ENCODE results near the gene FREM2.

FREM2 gene, protein sequence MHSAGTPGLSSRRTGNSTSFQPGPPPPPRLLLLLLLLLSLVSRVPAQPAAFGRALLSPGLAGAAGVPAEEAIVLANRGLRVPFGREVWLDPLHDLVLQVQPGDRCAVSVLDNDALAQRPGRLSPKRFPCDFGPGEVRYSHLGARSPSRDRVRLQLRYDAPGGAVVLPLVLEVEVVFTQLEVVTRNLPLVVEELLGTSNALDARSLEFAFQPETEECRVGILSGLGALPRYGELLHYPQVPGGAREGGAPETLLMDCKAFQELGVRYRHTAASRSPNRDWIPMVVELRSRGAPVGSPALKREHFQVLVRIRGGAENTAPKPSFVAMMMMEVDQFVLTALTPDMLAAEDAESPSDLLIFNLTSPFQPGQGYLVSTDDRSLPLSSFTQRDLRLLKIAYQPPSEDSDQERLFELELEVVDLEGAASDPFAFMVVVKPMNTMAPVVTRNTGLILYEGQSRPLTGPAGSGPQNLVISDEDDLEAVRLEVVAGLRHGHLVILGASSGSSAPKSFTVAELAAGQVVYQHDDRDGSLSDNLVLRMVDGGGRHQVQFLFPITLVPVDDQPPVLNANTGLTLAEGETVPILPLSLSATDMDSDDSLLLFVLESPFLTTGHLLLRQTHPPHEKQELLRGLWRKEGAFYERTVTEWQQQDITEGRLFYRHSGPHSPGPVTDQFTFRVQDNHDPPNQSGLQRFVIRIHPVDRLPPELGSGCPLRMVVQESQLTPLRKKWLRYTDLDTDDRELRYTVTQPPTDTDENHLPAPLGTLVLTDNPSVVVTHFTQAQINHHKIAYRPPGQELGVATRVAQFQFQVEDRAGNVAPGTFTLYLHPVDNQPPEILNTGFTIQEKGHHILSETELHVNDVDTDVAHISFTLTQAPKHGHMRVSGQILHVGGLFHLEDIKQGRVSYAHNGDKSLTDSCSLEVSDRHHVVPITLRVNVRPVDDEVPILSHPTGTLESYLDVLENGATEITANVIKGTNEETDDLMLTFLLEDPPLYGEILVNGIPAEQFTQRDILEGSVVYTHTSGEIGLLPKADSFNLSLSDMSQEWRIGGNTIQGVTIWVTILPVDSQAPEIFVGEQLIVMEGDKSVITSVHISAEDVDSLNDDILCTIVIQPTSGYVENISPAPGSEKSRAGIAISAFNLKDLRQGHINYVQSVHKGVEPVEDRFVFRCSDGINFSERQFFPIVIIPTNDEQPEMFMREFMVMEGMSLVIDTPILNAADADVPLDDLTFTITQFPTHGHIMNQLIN (N-terminal part only)

GRCh38 chr13:38686577-38687245 is at the start of gene FREM2:
Gene FREM2 (plus strand): TSS chr13:38687077. CDS start chr13:38687345, 268 bp downstream.
- no peak for DNase-seq

DNA sequence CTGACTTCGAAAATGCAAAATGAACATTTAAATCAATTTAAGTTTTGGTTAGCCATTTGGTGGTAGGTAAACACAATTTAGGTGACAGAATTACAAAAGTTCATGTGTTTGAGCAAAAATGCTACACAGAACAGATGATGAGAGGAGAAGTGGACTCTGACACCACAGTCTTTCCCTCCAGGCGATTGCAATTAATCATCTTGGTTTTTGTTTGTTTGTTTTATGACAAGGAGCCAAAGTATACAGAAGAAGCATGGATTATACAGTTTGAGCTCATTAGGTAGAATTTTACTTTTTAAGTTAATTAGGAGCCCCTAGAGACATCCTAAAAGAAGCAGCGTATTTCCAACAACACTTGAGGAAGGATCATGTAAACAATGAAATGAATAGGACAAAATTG is 49.3 kb upstream of the FREM2 start:
- DNase-seq, result no peak

GRCh38 chr13:38641164-38641948 is 45.5 kb upstream of the FREM2 start:
- DNase-seq, result no peak

GRCh38 chr13:38647312-38647711 is 39.6 kb upstream of the FREM2 start:
- DNase-seq, result no peak

- DNase-seq, result no peak
Measured at GRCh38 chr13:38648912-38649311, 38.0 kb upstream of the FREM2 start.

DNA sequence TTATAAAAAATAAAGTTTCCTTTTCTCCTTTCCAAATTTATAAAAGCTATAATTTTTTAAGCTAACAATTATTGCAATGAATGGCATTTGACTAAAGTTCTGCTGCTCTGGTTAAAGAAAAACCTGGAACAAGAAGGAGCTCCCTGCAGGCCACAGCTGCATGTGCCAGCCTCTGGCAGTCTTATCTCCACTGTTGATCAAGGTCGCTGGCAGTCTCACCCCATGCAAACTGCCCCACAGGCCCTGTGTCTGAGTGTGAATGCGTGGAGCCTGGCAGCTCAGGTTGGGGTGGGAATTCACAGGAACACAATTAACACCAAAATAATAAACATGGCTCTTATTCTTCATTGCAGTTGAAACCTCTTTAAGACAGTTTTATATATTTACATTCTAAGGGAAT is 30.2 kb upstream of the FREM2 start:
- DNase-seq, result no peak

DNA sequence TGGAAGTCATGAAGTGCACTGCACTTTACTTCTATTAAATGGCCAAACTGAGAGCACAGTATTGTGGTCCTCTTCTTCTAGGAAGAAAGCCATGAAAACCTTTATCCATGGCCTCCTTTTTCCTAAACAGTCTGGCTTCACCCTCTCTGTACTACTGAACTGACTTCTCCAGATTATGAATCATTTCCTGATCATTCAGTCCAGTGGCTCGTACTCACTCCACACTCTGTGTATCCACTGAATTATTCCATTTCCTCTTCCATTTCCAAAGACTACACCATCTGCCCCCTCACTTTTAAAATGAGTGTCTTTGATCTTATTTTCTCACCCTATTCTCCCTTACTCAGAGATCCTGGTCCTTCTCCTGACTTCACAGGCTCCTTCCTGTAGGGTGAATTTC is 29.7 kb upstream of the FREM2 start:
- no peak for DNase-seq

GRCh38 chr13:38658906-38659305 is 28.0 kb upstream of the FREM2 start:
- DNase-seq, result no peak

- no peak for DNase-seq
Measured at GRCh38 chr13:38661010-38661675, 25.7 kb upstream of the FREM2 start.

- DNase-seq, result no peak
Measured at GRCh38 chr13:38662362-38662761, 24.5 kb upstream of the FREM2 start.

- DNase-seq, result no peak
Measured at GRCh38 chr13:38664906-38665305, 22.0 kb upstream of the FREM2 start.

DNA sequence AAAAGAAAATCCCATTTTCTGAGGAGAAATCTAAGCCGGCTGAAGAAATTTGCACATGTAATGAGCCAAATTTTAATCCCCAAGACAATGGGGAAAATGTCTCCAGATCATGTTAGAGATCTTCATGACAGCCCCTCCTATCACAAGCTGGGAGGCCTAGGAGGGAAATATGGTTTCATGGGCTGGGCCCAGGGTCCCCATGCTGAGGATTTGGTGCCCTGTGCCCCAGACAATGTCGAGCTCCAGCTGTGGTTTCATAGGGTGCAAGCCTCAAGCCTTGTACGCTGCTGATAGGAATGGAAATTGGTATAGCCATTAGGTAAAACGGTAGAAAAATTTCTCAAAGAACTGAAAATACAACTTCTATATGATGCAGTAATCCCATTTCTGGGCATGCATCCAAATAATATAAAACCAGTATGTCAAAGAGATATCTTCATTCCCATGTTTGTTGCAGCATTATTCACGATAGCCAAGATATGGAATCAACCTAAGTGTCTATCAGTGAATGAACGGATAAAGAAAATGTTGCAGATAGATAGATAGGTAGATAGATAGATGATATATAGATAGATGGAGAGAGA is 19.3 kb upstream of the FREM2 start:
- DNase-seq, result no peak

DNA sequence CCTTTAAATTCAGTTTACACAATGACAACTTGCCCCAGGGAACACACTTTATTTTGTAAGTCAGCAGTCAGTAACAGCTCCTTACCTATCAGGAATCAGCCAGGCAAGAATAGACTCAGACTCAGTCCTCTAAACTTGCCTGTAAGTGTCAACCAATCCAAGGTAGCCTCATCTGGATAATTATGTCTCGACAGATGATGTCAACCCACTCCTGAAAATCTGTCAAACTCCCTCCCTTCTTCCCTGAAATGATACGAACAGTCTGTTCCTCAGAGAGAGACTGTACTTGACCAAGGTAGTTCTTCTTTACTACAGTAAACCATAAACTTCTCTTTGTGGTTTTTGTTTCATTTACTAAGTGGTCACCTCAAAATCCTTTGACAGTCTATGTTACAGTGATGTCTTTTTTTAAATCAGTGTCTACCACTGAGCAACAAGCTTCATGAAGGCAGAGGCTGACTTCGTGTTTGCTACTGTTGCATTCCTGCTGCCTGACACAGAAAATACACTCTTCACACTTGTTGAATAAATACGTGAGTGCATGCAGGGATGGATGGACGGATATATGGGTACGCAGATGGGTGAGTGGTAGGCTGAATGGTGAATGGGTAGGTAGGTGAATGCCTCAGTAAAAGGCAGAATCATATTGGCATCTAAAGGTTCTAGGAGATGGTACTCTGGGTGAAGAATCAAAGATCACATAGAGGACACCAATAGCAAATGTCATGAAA is 17.5 kb upstream of the FREM2 start:
- DNase-seq, result no peak

DNA sequence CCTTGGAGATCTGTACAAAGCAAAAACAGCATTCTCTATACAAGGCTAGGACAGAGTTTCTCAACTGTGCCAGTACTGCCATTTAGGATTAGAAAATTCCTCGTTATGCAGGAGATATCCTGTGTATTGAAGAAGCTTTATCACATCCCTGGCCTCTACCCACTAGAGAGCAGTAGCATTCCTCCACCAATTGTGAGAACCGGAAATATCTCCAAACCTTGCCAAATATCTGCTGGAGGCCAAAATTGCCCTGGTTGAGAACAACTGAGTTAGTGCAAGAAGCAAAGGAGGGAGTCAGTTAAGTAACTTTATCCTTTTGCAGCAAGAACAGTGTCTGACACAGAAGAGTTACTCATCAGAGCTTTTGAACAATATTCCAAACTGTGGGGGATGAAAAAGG is 16.2 kb upstream of the FREM2 start:
- no peak for DNase-seq

DNA sequence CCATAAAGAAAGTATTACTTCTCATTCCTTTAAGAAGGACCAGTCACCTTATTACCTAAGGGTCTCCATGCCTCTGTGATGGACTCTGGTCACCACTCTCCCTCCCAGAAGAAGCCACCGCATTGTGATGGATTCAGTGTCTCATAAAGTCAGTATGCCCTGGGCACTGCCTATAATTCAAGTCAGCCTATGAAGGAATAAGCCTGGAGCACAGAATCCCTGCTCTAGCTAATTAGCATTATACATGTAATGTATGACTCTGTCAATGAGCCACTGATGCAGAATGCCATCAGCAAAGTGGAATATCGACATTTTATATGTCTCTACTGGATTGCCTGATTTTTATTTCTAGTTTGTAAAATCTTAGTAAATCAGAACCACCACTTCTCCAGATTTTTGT is 14.9 kb upstream of the FREM2 start:
- DNase-seq, result no peak

- DNase-seq, result no peak
Measured at GRCh38 chr13:38674208-38674607, 12.7 kb upstream of the FREM2 start.

GRCh38 chr13:38680912-38681311 is 6.0 kb upstream of the FREM2 start:
- no peak for DNase-seq

GRCh38 chr13:38684714-38685113 is 2.2 kb upstream of the FREM2 start:
- no peak for DNase-seq

DNA sequence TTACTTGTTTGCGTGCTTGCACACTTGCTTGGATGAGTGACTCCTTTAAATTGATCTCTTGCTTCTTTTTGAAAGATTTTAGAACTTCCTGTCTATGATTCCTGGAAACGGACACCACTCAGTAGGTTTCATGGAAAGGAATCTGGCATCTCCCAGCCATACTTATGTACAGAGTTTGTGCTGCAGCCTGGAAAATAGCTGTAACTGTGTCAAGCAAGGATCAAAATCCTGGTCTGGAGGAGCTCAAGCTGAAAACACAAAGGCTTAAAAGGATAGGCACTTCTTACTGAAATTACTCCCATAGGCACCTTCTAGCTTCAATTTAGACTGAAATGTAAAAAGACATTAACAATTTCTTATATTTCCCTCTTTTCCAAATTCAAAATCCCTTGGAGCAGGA is 1.4 kb upstream of the FREM2 start:
- DNase-seq, result no peak

DNA sequence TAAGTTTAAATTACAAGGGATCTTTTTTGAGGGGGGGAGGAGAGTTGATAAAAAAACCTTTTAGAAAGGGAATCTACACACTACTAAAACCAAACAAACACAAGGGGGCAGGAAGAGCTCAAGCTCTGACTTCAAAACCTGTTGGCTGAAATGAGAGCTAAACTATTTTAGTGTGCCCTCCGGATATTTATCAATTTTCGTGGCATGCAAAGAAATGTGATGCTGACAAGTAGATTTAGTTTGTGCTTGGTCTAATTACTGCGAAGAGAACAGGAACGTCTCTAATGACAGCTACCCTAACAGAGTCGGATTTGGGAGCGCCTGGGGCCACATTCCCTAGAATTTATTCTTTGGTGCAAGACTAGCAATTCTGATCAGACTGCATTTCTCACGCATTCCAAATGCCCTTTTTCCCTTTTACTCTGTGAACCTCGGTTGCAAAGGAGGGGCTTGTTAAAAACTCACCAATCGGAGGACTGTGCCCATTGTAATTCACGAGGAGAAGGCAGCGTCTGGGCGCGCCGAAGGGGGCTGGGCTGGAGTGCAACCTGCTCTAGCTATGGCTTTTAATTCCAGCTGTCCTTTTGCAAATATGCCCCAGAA is 802 bp upstream of the FREM2 start:
- no peak for DNase-seq

Measured in activated CD8-positive, alpha-beta memory T cell treated with anti-CD3 and anti-CD28 coated beads for 24 hours (primary cell).